IPS DF 19.7 (cell line): Measurements from ENCODE around the gene RAMACL.
"Not testable (repeated sequence)": the region's sequence is repeated elsewhere in the genome, so short reads cannot be mapped to it uniquely, and the experiment has no call there.

ENCODE experiments used
- DNase-seq: peaks from one replicate; pipeline ENCODE4 v3.0.0-alpha.2; 2013; ENCODE audit warnings: low read depth, low spot score

The RAMACL gene

GRCh38 chr6:166556336-166556735 lies 30.1 kb downstream of the RAMACL start:
- no peak for DNase-seq

GRCh38 chr6:166555086-166555485 lies 31.4 kb downstream of the RAMACL start:
- no peak for DNase-seq

- DNase-seq = no peak
These were observed 32.2 kb downstream of the RAMACL start for GRCh38 chr6:166554316-166554715.

DNA sequence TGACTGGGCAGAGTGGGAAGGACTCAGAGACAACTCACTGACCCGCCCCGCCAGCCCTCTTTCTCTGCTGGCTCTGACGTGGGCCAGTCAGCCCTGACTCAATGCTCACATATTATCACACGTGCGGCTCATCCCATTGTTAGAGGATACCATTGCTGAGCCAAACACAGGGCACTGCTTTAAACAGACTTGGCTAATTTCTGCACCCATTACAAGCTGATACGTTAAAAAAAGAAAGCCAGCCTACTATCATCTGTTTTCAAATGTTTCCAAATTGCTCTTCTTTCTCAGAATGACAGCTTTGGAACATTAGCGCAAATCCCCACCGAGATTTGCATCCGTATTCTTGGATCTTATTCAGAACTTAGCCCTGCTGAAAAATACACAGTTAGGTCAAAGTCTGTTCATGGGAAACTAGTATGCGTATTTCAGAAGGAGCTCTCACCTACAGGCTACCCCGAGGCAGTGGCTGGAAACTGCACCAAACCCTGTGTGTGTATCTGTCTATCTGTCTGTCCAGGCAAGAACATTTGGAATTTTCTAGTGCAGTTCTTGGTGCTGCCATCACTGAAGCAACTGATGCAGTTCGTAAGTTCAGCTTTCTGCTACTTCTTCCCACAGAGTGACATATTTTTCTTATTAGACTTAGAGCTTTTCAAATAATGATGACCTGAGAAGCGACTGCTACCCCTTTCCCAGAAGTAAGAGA lies 32.8 kb downstream of the RAMACL start:
- DNase-seq = no peak

DNA sequence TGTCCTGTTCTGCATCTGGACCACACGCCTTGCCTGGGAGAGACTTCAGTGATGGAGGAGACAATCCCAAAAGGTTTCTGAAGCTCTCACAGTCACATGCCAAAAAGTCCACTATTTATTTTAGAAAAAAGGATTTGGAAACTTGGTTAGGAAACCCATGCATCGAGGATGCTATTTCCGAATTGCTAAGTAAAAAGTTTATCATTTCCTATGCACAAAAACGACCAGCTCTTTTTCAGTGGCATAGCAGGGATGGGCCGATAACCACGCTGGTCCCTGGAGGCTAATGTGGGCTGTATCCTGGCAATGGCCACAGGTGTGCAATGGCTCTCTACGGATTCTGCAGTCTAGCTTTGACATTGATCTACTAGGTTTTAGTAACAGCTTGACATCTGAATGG lies 33.9 kb downstream of the RAMACL start:
- no peak for DNase-seq

DNA sequence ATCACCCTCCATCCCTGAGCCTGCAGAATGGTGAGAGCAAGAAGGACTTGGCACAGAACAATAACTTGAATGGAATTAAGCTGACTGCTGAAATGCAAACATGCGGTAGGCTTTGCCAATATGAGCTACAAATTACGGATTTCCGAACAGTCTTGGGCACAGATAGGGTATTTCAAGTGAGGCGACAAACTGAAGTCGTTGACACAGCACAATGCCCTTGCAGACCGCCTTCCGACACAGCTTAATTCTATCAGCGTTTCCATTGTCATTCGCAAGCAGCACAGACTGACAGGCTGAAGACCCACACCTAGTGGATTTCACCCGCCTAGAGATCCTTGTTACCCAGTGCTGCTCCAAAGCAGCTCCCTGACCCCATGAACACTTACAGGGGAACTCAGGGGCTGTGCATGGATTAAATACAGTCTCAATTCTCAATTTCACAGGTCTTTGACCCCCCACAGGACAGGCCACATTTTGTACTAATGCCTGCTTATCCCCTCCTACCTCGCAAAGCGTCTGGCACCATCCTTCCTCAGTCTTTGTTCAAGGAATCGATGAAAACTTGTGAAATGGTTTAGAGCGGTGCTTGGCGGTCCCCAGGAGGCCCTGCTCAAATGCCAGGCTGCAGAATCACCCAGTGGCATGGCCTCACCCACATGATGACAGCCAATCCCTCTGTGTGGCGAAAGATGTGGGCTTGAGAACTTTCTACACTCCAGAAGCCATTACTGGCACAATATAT lies 34.6 kb downstream of the RAMACL start:
- peak; percentile 59 for DNase-seq

GRCh38 chr6:166546653-166547052 lies 39.8 kb downstream of the RAMACL start:
- no peak for DNase-seq

DNA sequence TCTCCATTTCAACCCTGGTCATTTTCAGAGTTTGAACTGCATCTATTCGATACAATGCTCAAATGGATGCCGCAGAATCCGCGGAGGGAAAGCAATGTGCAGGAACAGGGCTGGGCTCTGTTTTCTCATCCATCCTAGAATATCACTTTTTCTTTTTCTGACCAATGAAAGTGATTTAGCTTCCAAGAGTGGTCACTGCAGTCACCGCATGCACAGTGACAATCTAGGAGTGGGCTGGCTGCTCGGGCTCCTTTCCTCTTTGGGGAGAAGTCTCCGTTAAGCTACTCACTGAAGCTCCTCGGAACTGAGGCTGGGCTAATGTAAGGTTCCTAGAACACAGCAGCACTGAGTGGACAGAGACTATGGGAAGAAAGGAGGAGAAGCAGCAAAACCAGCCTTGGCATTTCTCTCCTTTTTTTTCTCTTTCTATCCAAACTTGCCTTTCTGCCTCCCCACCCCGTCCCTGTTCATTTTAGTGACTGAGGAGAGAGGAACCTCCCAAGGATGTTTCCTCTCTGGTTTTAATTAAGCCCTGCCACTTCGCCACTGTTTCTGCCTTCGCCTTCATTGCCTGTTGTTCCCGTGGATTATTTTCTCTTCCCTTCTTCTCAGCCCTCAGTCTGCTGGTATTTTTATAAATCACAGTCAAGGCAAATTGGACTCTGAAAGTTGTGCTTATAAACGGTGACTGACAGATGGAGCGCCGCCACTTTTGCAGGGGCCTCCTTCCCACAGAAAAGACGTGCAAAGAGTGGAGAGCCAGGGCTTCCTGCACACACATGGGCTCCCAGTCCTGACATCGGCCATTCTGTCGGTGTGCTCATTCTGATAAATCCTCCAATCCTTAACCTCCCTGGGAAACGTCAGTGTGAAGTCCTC lies 41.1 kb downstream of the RAMACL start:
- DNase-seq = no peak

DNA sequence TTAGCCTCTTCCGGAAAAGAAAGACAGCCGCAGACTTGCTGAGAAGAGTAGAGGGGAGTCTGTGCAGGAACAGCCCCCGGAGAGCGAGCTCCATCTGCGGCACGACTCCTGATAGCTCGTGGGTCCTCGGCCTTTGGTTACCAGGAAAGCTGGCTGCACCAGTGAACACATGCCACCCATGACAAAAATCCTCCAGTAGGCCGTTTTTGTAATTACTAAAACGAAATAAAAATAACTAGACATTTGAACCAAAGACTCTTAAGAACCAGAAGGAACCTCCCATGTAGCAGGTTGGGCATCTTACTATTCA lies 42.2 kb downstream of the RAMACL start:
- DNase-seq = no peak

DNA sequence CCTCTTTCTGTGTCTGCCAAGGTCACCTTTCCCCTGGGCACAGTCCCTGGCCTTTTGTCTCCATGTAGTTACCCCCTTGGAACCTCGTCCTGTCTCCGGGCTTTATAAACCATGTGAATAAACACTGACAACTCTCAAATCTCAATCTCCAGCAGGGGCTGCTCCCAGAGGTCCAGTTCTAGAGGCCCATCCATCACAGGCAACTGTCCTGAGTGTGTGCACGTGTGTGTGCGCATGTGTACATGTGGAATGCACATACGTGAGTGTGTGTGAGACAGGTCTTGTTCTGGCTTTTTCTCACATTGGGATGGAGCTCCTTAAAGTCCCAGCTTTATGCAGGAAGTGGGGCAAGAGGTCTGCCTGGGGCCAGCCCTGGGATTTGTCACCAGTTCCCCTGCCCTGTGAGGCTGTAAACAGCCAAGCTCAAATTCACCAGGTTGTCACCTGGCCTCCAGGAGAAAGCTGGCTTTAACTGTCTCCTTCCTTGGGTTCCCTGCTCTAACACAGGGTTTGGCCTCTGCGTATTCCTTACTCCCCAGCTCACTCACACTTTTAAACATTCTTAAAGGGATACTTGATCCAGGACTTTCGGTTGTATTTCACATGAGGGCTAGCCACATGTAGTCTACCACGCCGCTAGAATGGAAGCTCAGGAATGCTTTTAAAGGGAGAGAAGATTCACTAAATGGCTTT lies 42.7 kb downstream of the RAMACL start:
- DNase-seq = no peak

DNA sequence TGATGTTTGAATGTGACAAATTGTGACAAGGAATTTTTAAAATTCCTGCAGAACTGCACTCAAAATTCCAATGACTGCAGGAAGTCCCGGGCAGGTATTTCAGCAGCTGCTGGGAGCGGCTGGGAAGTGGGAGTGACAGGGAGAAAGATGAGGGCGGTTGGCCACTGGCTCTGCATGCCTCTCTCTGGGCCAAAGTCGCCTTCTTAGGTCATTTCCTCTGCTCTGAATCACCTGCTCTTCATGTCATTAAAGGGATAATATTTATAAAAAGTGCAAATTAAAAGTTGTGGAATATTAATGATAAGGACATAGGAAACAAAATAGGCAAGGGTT lies 43.9 kb downstream of the RAMACL start:
- DNase-seq = peak; percentile 35

DNA sequence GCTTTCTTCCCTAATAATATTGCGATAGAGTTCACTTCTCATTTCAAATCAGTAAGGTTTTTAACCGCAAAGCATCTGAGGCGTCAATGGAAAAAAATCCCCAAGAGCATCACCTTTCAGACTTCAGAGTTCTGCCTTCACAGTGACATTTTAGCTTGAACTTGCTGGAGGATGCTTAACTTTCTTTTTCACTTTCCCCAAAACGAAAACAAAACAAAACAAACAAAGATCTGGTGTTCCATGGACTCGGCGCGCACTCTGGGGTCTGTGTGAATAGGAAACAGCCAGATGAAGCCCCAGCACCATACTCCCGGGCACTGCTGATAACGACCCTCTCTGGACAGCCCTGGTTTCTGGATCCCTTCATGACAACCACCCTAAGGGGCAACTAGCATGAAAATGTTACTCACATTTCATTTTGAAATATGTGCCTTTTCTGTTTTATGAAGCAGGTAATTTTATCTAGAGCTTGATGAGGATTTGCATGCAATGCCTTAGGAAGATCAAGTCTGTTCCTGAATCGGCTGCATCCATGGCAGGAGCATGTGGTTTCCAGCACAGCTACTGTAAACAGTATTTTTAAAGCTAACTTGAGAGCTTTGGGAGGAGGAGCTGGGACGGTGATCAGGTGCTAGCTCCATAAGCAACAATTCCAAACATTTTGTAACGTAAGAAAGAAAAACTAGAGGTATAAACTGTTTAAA lies 44.5 kb downstream of the RAMACL start:
- DNase-seq = no peak

- DNase-seq = no peak
These were observed 45.1 kb downstream of the RAMACL start for GRCh38 chr6:166541366-166541765.

GRCh38 chr6:166540631-166541331 lies 45.7 kb downstream of the RAMACL start:
- no peak for DNase-seq

- no peak for DNase-seq
These were observed 46.9 kb downstream of the RAMACL start for GRCh38 chr6:166539543-166539942.

DNA sequence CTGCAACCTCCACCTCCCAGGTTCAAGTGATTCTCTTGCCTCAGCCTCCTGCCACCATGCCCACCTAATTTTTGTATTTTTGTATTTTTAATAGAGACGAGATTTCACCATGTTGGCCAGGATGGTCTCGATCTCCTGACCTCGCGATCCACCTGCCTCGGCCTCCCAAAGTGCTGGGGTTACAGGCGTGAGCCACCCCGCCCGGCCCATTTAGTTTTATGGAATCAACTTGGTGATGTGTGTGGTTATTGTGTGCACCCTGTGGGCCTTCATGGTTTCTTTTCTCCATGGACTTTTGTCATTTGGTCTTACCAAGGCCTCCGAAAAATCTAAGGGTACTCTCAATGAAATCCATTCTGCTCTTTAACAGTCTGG lies 47.5 kb downstream of the RAMACL start:
- DNase-seq = not testable (repeated sequence)

DNA sequence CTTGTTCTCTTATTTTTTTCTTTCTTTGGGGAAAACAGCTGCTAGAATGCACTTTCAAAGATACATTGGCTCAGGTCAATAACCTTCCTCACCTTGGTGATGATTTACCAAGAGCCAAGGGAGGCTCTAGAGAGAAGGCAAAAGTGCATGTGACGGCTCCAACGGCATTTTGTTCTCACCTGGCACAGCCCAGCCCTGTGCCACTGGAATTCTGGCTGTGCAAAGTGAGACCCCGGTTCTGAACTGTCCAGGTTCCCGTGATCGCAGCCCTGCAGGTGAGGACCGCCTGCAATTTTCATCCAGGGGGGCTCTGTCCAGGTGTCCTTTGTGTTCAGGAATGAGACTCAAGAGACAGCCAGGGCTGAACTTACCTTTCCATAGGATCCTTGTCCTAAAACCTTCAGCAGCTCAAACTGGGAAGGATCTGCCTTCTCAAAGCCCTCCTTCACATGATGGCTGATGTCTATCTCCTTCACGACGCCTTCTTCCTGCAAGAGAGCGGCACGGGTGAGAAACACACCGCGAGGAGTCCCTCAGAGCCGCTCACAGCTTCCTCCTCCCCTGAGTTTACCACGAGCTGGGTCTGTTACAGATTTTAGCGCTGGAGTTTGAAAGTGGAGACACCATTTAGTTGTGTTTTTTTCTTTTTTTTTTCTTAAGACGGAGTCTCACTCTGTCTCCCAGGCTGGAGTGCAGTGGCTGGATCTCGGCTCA lies 48.0 kb downstream of the RAMACL start:
- no peak for DNase-seq

GRCh38 chr6:166534658-166535406 lies 51.6 kb downstream of the RAMACL start:
- DNase-seq = no peak

GRCh38 chr6:166533205-166533824 lies 53.2 kb downstream of the RAMACL start:
- no peak for DNase-seq
